ENCODE data around the gene MCTP1. TPM values are rescaled to one million over a fixed set of nuclear protein-coding genes. Genes with fewer than 3 reads are reported as not detected.

MCTP1 gene
- total and polyA plus RNA-seq, 5 donors, result 0.84 to 5.7 (median 4.7) TPM

DNA sequence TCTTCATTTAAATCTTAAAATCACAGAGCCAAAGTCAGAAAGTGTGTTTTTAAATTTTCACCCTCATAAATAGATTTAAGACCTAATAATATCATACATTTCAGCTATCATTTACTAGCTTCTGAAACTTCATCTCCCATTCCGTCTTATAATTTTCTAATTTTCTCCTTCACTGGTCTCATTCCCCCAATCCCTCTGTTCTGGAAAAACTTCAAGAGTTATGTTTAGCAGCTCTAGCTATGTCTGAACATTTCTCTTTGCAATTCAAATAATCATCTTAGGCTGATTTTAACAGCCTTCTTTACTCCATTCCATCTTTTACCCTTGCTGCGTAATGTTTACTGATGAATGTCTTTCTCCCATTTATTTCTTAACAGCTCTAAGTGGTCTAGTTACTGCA, 474.0 kb downstream of the MCTP1 start:
- H3K4me1 ChIP-seq (ENCODE audit: control insufficient read depth, insufficient read depth, low read length), result no peaks in the 10 kb centered on the region
- intact Hi-C loops (cut with DNase I), result no loop called here
- H3K27me3 ChIP-seq (ENCODE audit: control insufficient read depth, insufficient read depth), result no peaks in the 10 kb centered on the region
- DNase-seq, result no peak
- ATAC-seq, result no peak
- no peak overlapping the region for H3K27ac ChIP-seq (ENCODE audit: low read length)
- no peak overlapping the region for H3K4me3 ChIP-seq (ENCODE audit: low read length)
- 97% methylated on average over 2 of the region's 2 CpGs for WGBS
- no peaks in the 10 kb centered on the region for H3K9me3 ChIP-seq (ENCODE audit: control insufficient read depth, low read length)

DNA sequence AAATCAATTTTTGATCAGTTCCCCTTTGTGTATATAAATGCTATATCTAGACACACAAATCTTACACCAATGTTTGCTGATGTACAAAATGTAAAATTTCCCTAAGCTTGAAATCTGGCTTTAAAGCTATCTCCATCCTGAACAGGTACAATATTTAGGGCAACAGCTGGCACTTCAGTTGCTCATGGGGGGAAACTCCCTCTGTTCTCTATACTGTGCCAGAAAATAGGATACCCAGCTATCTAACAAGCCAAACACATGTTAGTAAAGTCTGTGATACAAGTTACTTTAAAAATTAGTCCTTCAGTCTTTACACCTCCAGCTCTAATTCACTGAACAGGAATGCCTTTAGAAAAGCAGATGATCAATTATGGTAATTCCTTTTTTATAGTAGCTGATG, 474.6 kb downstream of the MCTP1 start:
- no peak for ATAC-seq
- intact Hi-C loops (cut with DNase I), result no loop called here

DNA sequence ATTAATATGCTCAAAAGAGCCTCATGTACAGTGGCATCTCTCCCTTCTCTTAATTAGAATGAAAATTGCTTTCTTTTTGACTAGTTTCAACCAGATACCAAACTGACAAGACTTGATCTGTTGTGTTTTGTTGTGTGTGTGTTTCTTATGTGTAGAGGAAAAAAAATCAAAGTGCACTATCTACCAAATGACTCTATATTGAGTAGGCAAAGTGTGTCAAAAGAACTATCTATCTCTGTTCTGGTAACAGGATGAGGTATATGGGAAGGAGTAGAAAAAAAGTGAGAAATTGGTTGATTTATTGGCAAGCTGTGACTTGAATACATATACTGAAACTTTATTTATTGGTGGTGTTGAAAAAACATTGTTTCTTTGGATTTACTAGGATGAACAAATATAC, 476.4 kb downstream of the MCTP1 start:
- Histone ChIP-seq H3K27ac (ENCODE audit: low read length) (no peak overlapping the region), H3K27me3 (ENCODE audit: control insufficient read depth, insufficient read depth) (no peaks in the 10 kb centered on the region), H3K4me1 (ENCODE audit: control insufficient read depth, insufficient read depth, low read length) (no peaks in the 10 kb centered on the region), H3K4me3 (ENCODE audit: low read length) (no peak overlapping the region), H3K9me3 (ENCODE audit: control insufficient read depth, low read length) (no peaks in the 10 kb centered on the region)
- DNase-seq, result no peak
- no peak for ATAC-seq
- intact Hi-C loops (cut with DNase I), result no loop called here

More for the DNA sequence above, 474.6 kb downstream of the MCTP1 start:
- no peak overlapping the region for H3K4me3 ChIP-seq (ENCODE audit: low read length)
- no peak for DNase-seq
- no peaks in the 10 kb centered on the region for H3K4me1 ChIP-seq (ENCODE audit: control insufficient read depth, insufficient read depth, low read length)
- H3K9me3 ChIP-seq (ENCODE audit: control insufficient read depth, low read length), result no peaks in the 10 kb centered on the region
- no peaks in the 10 kb centered on the region for H3K27me3 ChIP-seq (ENCODE audit: control insufficient read depth, insufficient read depth)
- H3K27ac ChIP-seq (ENCODE audit: low read length), result no peak overlapping the region

- WGBS, result 93% methylated on average over 1 of the region's 1 CpG
- no peaks in the 10 kb centered on the region for H3K4me1 ChIP-seq (ENCODE audit: control insufficient read depth, insufficient read depth, low read length)
- no peak for DNase-seq
- no peak overlapping the region for H3K4me3 ChIP-seq (ENCODE audit: low read length)
- ATAC-seq, result no peak
- H3K27me3 ChIP-seq (ENCODE audit: control insufficient read depth, insufficient read depth), result no peaks in the 10 kb centered on the region
- intact Hi-C loops (cut with DNase I), result no loop called here
- H3K9me3 ChIP-seq (ENCODE audit: control insufficient read depth, low read length), result no peaks in the 10 kb centered on the region
- H3K27ac ChIP-seq (ENCODE audit: low read length), result no peak overlapping the region
Observed at GRCh38 chr5:94807985-94808384, 476.9 kb downstream of the MCTP1 start.

DNA sequence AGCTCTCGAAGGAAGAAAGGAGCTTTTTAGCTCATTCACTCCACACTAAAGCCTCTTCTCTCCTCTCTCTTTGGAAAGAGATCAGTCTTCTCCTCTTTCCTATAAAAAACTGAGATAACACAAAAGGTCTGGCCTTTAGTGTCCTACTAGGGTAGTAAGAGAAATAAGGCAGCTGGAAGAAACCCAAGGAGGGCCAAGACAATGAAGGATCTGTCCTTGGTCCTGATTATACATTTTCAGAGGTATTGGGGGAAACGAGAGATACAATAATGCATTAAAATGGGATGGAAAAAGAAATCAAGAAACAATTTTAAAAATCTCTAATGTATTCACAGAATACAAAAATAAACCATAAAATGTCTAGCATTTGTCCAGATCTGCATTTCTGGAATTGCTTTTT, 482.4 kb downstream of the MCTP1 start:
- ATAC-seq (no peak), DNase-seq (no peak)
- Histone ChIP-seq H3K27me3 (ENCODE audit: control insufficient read depth, insufficient read depth) (no peaks in the 10 kb centered on the region), H3K4me3 (ENCODE audit: low read length) (no peak overlapping the region), H3K4me1 (ENCODE audit: control insufficient read depth, insufficient read depth, low read length) (no peaks in the 10 kb centered on the region), H3K27ac (ENCODE audit: low read length) (no peak overlapping the region), H3K9me3 (ENCODE audit: control insufficient read depth, low read length) (no peaks in the 10 kb centered on the region)
- intact Hi-C loops (cut with DNase I), result no loop called here
- WGBS, result 76% methylated on average over 2 of the region's 2 CpGs

- ATAC-seq, result no peak
- H3K4me3 ChIP-seq (ENCODE audit: low read length), result no peak overlapping the region
- no peak for DNase-seq
- WGBS, result 66% methylated on average over 3 of the region's 3 CpGs
- no peak overlapping the region for H3K27ac ChIP-seq (ENCODE audit: low read length)
- no peaks in the 10 kb centered on the region for H3K27me3 ChIP-seq (ENCODE audit: control insufficient read depth, insufficient read depth)
- H3K4me1 ChIP-seq (ENCODE audit: control insufficient read depth, insufficient read depth, low read length), result no peaks in the 10 kb centered on the region
- intact Hi-C loops (cut with DNase I), result no loop called here
- H3K9me3 ChIP-seq (ENCODE audit: control insufficient read depth, low read length), result no peaks in the 10 kb centered on the region
Observed at GRCh38 chr5:94796586-94796985, 488.3 kb downstream of the MCTP1 start.

GRCh38 chr5:94793816-94794198, 491.1 kb downstream of the MCTP1 start:
- no peak overlapping the region for H3K4me3 ChIP-seq (ENCODE audit: low read length)
- H3K9me3 ChIP-seq (ENCODE audit: control insufficient read depth, low read length), result no peaks in the 10 kb centered on the region
- DNase-seq, result no peak
- intact Hi-C loops (cut with DNase I), result no loop called here
- no peaks in the 10 kb centered on the region for H3K4me1 ChIP-seq (ENCODE audit: control insufficient read depth, insufficient read depth, low read length)
- no peaks in the 10 kb centered on the region for H3K27me3 ChIP-seq (ENCODE audit: control insufficient read depth, insufficient read depth)
- H3K27ac ChIP-seq (ENCODE audit: low read length), result no peak overlapping the region
- no peak for ATAC-seq

DNA sequence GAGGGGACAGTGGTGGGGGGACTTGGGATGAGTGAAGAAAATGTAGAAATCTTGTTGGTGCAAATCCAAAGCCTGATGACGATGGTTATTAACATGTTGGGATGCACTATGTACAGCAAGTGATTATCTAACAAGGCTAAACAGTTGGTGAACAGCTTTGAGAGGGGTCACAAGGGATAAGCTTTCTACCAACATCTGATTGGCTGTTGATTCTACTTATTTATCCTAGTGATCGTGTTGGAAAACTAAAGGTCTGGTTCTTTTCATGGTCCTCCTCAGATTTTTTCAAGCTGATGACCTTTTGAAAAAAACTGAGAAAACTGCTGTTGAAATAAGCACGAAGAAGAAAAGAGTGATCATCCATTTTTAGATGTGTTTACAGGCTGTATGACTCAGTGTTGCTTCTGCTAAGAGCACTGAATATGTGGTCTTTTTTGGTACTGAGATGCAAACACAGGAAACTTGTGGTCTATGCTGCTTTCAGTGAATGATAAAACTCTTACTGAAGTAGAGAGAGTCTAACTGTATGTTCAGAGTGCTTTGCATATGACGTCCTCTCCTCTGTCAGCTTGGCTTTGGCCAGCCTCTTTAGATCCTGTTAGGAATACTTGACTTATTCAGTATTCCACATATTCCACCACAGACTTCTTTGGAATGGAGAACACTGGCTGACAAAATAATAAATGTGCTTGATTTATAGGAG, 491.6 kb downstream of the MCTP1 start:
- H3K27ac ChIP-seq (ENCODE audit: low read length), result no peak overlapping the region
- no peaks in the 10 kb centered on the region for H3K9me3 ChIP-seq (ENCODE audit: control insufficient read depth, low read length)
- 59% methylated on average over 4 of the region's 4 CpGs for WGBS
- H3K4me1 ChIP-seq (ENCODE audit: control insufficient read depth, insufficient read depth, low read length), result no peaks in the 10 kb centered on the region
- no peak overlapping the region for H3K4me3 ChIP-seq (ENCODE audit: low read length)
- H3K27me3 ChIP-seq (ENCODE audit: control insufficient read depth, insufficient read depth), result no peaks in the 10 kb centered on the region
- ATAC-seq, result no peak
- DNase-seq, result no peak
- intact Hi-C loops (cut with DNase I), result no loop called here

GRCh38 chr5:94791829-94792228, 493.1 kb downstream of the MCTP1 start:
- Histone ChIP-seq H3K27ac (ENCODE audit: low read length) (no peak overlapping the region), H3K27me3 (ENCODE audit: control insufficient read depth, insufficient read depth) (no peaks in the 10 kb centered on the region), H3K4me1 (ENCODE audit: control insufficient read depth, insufficient read depth, low read length) (no peaks in the 10 kb centered on the region), H3K9me3 (ENCODE audit: control insufficient read depth, low read length) (no peaks in the 10 kb centered on the region), H3K4me3 (ENCODE audit: low read length) (no peak overlapping the region)
- DNase-seq, result peak in 1 of 3 donors; percentile 16
- WGBS, result 73% methylated on average over 7 of the region's 7 CpGs
- intact Hi-C loops (cut with DNase I), result no loop called here
- no peak for ATAC-seq

- ATAC-seq, result no peak
- no peak for DNase-seq
- no peaks in the 10 kb centered on the region for H3K9me3 ChIP-seq (ENCODE audit: control insufficient read depth, low read length)
- no peaks in the 10 kb centered on the region for H3K4me1 ChIP-seq (ENCODE audit: control insufficient read depth, insufficient read depth, low read length)
- intact Hi-C loops (cut with DNase I), result no loop called here
- H3K27me3 ChIP-seq (ENCODE audit: control insufficient read depth, insufficient read depth), result no peaks in the 10 kb centered on the region
- no peak overlapping the region for H3K4me3 ChIP-seq (ENCODE audit: low read length)
- no peak overlapping the region for H3K27ac ChIP-seq (ENCODE audit: low read length)
- 72% methylated on average over 4 of the region's 4 CpGs for WGBS
Observed at GRCh38 chr5:94788527-94788926, 496.4 kb downstream of the MCTP1 start.

- no peak overlapping the region for H3K27ac ChIP-seq (ENCODE audit: low read length)
- intact Hi-C loops (cut with DNase I), result no loop called here
- no peak overlapping the region for H3K4me3 ChIP-seq (ENCODE audit: low read length)
- H3K9me3 ChIP-seq (ENCODE audit: control insufficient read depth, low read length), result no peaks in the 10 kb centered on the region
- 66% methylated on average over 7 of the region's 7 CpGs for WGBS
- H3K4me1 ChIP-seq (ENCODE audit: control insufficient read depth, insufficient read depth, low read length), result no peaks in the 10 kb centered on the region
- H3K27me3 ChIP-seq (ENCODE audit: control insufficient read depth, insufficient read depth), result no peaks in the 10 kb centered on the region
- DNase-seq (no peak), ATAC-seq (no peak)
Observed at GRCh38 chr5:94784536-94785505, 500.1 kb downstream of the MCTP1 start.
